Measurements from ENCODE around the gene SCAF11.

Gene SCAF11

GRCh38 chr12:45994736-45995135 is 4.4 kb upstream of the SCAF11 start:
- Histone ChIP-seq H3K36me3 (ENCODE audit: control insufficient read depth, low read depth, low read length) (no peaks in the 10 kb centered on the region), H3K9me3 (ENCODE audit: control insufficient read depth, low read depth, low read length) (no peaks in the 10 kb centered on the region), H3K4me1 (ENCODE audit: control insufficient read depth, low read depth, low read length) (peaks cover 9% of the 10 kb centered on the region), H3K27me3 (ENCODE audit: control insufficient read depth, insufficient read depth, low read length) (peaks cover 11% of the 10 kb centered on the region), H3K9ac (ENCODE audit: low read length) (no peak overlapping the region), H3K4me3 (ENCODE audit: low read length) (no peak overlapping the region), H3K27ac (ENCODE audit: low read length) (no peak overlapping the region)

- no peaks in the 10 kb centered on the region for H3K9me3 ChIP-seq (ENCODE audit: control insufficient read depth, low read depth, low read length)
- peaks cover 11% of the 10 kb centered on the region for H3K27me3 ChIP-seq (ENCODE audit: control insufficient read depth, insufficient read depth, low read length)
- H3K27ac ChIP-seq (ENCODE audit: low read length), result no peak overlapping the region
Observed at GRCh38 chr12:45991284-45992249, 1.2 kb upstream of the SCAF11 start.

GRCh38 chr12:45989721-45990467 is 480 bp downstream of the SCAF11 start:
- peaks cover 18% of the 10 kb centered on the region for H3K4me1 ChIP-seq (ENCODE audit: control insufficient read depth, low read depth, low read length)
- H3K9me3 ChIP-seq (ENCODE audit: control insufficient read depth, low read depth, low read length), result no peaks in the 10 kb centered on the region
- H3K4me3 ChIP-seq (ENCODE audit: low read length), result peak overlapping the region; percentile 92
- peaks cover 7% of the 10 kb centered on the region for H3K36me3 ChIP-seq (ENCODE audit: control insufficient read depth, low read depth, low read length)
- peak overlapping the region; percentile 80 for H3K27ac ChIP-seq (ENCODE audit: low read length)
- peak overlapping the region; percentile 95 for H3K9ac ChIP-seq (ENCODE audit: low read length)
- H3K27me3 ChIP-seq (ENCODE audit: control insufficient read depth, insufficient read depth, low read length), result peaks cover 11% of the 10 kb centered on the region

More at GRCh38 chr12:45991284-45992249, 1.2 kb upstream of the SCAF11 start:
- H3K9ac ChIP-seq (ENCODE audit: low read length), result peak overlapping the region; percentile 42
- peak overlapping the region; percentile 71 for H3K4me3 ChIP-seq (ENCODE audit: low read length)
- peaks cover 7% of the 10 kb centered on the region for H3K36me3 ChIP-seq (ENCODE audit: control insufficient read depth, low read depth, low read length)
- H3K4me1 ChIP-seq (ENCODE audit: control insufficient read depth, low read depth, low read length), result peaks cover 18% of the 10 kb centered on the region

- H3K27ac ChIP-seq (ENCODE audit: low read length), result no peak overlapping the region
- no peaks in the 10 kb centered on the region for H3K9me3 ChIP-seq (ENCODE audit: control insufficient read depth, low read depth, low read length)
- peak overlapping the region; percentile 95 for H3K9ac ChIP-seq (ENCODE audit: low read length)
- H3K4me1 ChIP-seq (ENCODE audit: control insufficient read depth, low read depth, low read length), result peaks cover 18% of the 10 kb centered on the region
- peak overlapping the region; percentile 92 for H3K4me3 ChIP-seq (ENCODE audit: low read length)
- peaks cover 7% of the 10 kb centered on the region for H3K36me3 ChIP-seq (ENCODE audit: control insufficient read depth, low read depth, low read length)
- peaks cover 11% of the 10 kb centered on the region for H3K27me3 ChIP-seq (ENCODE audit: control insufficient read depth, insufficient read depth, low read length)
Observed at GRCh38 chr12:45989287-45989686, 1.1 kb downstream of the SCAF11 start.

- Histone ChIP-seq H3K4me1 (ENCODE audit: control insufficient read depth, low read depth, low read length) (peaks cover 18% of the 10 kb centered on the region), H3K27me3 (ENCODE audit: control insufficient read depth, insufficient read depth, low read length) (peaks cover 11% of the 10 kb centered on the region), H3K27ac (ENCODE audit: low read length) (no peak overlapping the region), H3K9me3 (ENCODE audit: control insufficient read depth, low read depth, low read length) (no peaks in the 10 kb centered on the region), H3K4me3 (ENCODE audit: low read length) (peak overlapping the region; percentile 92), H3K36me3 (ENCODE audit: control insufficient read depth, low read depth, low read length) (peaks cover 7% of the 10 kb centered on the region), H3K9ac (ENCODE audit: low read length) (no peak overlapping the region)
Observed at GRCh38 chr12:45988264-45988663, 2.1 kb downstream of the SCAF11 start.

GRCh38 chr12:45987340-45987727 is 3.0 kb downstream of the SCAF11 start:
- H3K4me3 ChIP-seq (ENCODE audit: low read length), result no peak overlapping the region
- H3K36me3 ChIP-seq (ENCODE audit: control insufficient read depth, low read depth, low read length), result peaks cover 7% of the 10 kb centered on the region
- peaks cover 18% of the 10 kb centered on the region for H3K4me1 ChIP-seq (ENCODE audit: control insufficient read depth, low read depth, low read length)
- H3K27me3 ChIP-seq (ENCODE audit: control insufficient read depth, insufficient read depth, low read length), result peaks cover 10% of the 10 kb centered on the region
- H3K27ac ChIP-seq (ENCODE audit: low read length), result no peak overlapping the region
- no peak overlapping the region for H3K9ac ChIP-seq (ENCODE audit: low read length)
- no peaks in the 10 kb centered on the region for H3K9me3 ChIP-seq (ENCODE audit: control insufficient read depth, low read depth, low read length)

GRCh38 chr12:45986641-45987339 is 3.6 kb downstream of the SCAF11 start:
- H3K9ac ChIP-seq (ENCODE audit: low read length), result no peak overlapping the region
- H3K4me1 ChIP-seq (ENCODE audit: control insufficient read depth, low read depth, low read length), result peaks cover 15% of the 10 kb centered on the region
- H3K9me3 ChIP-seq (ENCODE audit: control insufficient read depth, low read depth, low read length), result no peaks in the 10 kb centered on the region
- peaks cover 5% of the 10 kb centered on the region for H3K27me3 ChIP-seq (ENCODE audit: control insufficient read depth, insufficient read depth, low read length)
- no peak overlapping the region for H3K4me3 ChIP-seq (ENCODE audit: low read length)
- no peak overlapping the region for H3K27ac ChIP-seq (ENCODE audit: low read length)
- H3K36me3 ChIP-seq (ENCODE audit: control insufficient read depth, low read depth, low read length), result peaks cover 7% of the 10 kb centered on the region

GRCh38 chr12:45981075-45981837 is 9.1 kb downstream of the SCAF11 start:
- Histone ChIP-seq H3K9me3 (ENCODE audit: control insufficient read depth, low read depth, low read length) (no peaks in the 10 kb centered on the region), H3K4me1 (ENCODE audit: control insufficient read depth, low read depth, low read length) (no peaks in the 10 kb centered on the region), H3K36me3 (ENCODE audit: control insufficient read depth, low read depth, low read length) (no peaks in the 10 kb centered on the region), H3K27ac (ENCODE audit: low read length) (no peak overlapping the region), H3K4me3 (ENCODE audit: low read length) (no peak overlapping the region), H3K27me3 (ENCODE audit: control insufficient read depth, insufficient read depth, low read length) (no peaks in the 10 kb centered on the region), H3K9ac (ENCODE audit: low read length) (no peak overlapping the region)

GRCh38 chr12:45980540-45980939 is 9.8 kb downstream of the SCAF11 start:
- no peak overlapping the region for H3K9ac ChIP-seq (ENCODE audit: low read length)
- no peak overlapping the region for H3K4me3 ChIP-seq (ENCODE audit: low read length)
- no peaks in the 10 kb centered on the region for H3K36me3 ChIP-seq (ENCODE audit: control insufficient read depth, low read depth, low read length)
- H3K27ac ChIP-seq (ENCODE audit: low read length), result no peak overlapping the region
- no peaks in the 10 kb centered on the region for H3K9me3 ChIP-seq (ENCODE audit: control insufficient read depth, low read depth, low read length)
- H3K27me3 ChIP-seq (ENCODE audit: control insufficient read depth, insufficient read depth, low read length), result no peaks in the 10 kb centered on the region
- no peaks in the 10 kb centered on the region for H3K4me1 ChIP-seq (ENCODE audit: control insufficient read depth, low read depth, low read length)

GRCh38 chr12:45978108-45978507 is 12.3 kb downstream of the SCAF11 start:
- no peak overlapping the region for H3K27ac ChIP-seq (ENCODE audit: low read length)
- no peaks in the 10 kb centered on the region for H3K27me3 ChIP-seq (ENCODE audit: control insufficient read depth, insufficient read depth, low read length)
- no peak overlapping the region for H3K4me3 ChIP-seq (ENCODE audit: low read length)
- no peaks in the 10 kb centered on the region for H3K4me1 ChIP-seq (ENCODE audit: control insufficient read depth, low read depth, low read length)
- H3K36me3 ChIP-seq (ENCODE audit: control insufficient read depth, low read depth, low read length), result no peaks in the 10 kb centered on the region
- H3K9me3 ChIP-seq (ENCODE audit: control insufficient read depth, low read depth, low read length), result no peaks in the 10 kb centered on the region
- no peak overlapping the region for H3K9ac ChIP-seq (ENCODE audit: low read length)
